NCI-H524 (cell line): ENCODE results near the gene STAC.
"Not testable (repeated sequence)": the region's sequence is repeated elsewhere in the genome, so short reads cannot be mapped to it uniquely, and the experiment has no call there.

Experiments used
- DNase-seq, 2 experiments: peaks; one replicate each; lab custom pipeline; 2025; lab: John Stamatoyannopoulos, UW

STAC gene

GRCh38 chr3:36519682-36520081, 139.4 kb downstream of the STAC start:
- DNase-seq, result no peak

DNA sequence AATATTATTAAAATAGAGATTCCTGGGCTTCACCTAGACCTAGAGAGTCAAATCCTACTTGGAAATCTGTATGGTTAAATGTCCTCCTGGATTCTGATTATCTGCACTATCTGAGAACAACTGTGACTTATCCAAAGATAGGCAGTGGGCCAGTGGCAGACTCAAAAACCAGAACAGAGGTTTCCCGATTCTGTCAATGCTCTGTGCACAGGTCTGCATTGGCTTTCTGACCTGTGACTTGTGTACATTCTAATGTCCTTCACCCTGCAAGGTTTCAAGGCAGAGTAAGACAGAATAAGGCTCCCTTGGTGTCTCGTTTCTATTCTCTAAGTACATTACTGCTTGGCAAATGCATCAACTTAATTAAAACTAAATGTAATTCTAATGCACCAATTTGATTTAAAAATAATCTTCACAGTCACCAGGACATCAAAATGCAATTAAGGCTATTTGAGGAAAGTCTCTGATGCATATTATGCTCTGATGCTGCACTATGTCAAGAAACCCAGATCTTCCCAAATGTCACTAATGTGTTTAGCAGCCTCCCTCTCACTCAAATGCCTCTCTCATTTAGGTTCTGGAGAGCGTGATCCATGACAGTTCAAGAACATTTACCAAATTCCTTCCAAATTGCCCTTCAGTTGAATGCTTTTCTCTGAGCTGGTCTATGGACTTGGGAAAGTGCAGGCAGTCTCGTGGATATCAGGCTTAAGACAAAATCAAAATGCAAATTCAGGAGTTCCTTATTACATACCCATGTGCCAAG, 140.1 kb downstream of the STAC start:
- no peak for DNase-seq

DNA sequence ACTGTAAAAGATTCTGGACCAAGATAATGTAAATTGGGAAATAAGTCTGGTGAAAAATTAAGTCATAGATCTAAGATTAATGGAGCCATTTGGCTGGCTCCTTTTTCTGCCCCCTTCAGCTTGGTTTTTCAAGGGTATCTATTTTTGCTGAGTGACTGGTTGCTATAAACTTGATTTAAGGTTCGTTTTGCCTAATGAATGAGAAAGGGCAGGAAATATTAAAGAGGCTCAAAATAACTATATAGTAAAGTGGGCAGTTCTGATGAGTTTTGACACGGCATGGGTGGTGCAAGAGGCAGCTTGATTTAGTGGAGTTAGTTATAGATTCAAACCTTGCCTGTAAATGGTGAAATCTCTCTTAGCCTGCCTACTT, 140.7 kb downstream of the STAC start:
- no peak for DNase-seq

GRCh38 chr3:36524560-36524959, 144.3 kb downstream of the STAC start:
- no peak for DNase-seq

DNA sequence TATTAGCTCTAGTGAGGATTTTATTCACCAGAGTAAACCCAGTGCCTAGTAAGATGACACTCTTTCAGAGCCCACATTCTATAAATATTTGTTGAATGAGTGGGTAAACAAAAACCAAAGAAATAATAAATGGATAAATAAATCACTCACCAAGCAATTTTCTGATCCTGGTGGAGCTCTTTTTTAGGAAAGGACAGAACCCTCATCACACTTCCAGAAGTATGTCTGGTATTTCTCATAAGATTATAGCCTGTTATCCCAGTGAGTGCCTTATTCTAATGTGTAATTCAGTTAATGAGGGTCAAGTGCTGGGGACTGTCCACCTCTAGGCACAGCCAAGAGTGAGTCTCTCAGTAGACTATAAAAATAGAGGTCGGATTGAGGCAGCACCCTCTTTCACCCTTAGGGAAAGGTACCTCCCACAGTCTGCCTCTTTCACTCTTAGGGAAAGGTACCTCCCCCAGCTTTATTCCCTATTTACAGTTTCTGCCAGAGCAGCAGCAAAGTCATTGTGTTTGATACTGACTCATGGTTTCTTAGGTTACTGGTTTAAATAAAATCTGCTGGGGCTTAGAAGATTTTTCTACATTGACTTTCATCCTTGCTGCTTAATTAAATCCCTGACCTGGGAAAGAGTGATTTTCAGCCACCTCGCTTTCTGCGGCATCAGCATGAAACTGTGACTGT, 145.0 kb downstream of the STAC start:
- no peak for DNase-seq

DNA sequence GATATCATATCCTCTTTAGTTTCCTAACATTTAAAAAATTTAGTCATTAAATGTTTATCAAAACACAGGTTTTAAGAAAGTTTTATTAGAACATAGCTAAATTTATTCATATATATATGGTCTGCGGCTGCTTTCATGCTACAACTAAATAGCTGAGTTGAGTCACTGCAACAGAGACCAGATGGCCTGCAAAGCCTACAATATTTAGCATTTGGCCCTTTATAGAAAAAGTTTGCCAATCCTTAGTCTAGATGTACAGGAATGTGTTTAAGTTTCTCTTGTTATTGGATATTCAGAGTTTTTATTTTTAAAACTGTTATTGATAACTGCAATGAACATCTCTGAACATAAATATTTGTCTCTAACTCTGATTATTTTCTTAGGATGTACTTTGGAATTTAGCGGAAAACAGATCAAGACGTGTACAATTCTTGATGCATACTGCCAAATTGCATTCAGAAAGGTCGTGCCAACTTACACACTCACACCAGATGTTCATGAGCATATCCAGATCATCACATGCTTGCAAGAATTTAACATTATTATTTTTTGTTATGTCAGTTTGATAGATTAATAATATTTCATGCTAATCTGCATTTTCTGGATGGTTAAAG, 157.9 kb downstream of the STAC start:
- no peak for DNase-seq

GRCh38 chr3:36540888-36541518, 160.7 kb downstream of the STAC start:
- DNase-seq, result peak in 1 of 2 experiments; percentile 32

GRCh38 chr3:36542186-36542585, 161.9 kb downstream of the STAC start:
- no peak for DNase-seq

DNA sequence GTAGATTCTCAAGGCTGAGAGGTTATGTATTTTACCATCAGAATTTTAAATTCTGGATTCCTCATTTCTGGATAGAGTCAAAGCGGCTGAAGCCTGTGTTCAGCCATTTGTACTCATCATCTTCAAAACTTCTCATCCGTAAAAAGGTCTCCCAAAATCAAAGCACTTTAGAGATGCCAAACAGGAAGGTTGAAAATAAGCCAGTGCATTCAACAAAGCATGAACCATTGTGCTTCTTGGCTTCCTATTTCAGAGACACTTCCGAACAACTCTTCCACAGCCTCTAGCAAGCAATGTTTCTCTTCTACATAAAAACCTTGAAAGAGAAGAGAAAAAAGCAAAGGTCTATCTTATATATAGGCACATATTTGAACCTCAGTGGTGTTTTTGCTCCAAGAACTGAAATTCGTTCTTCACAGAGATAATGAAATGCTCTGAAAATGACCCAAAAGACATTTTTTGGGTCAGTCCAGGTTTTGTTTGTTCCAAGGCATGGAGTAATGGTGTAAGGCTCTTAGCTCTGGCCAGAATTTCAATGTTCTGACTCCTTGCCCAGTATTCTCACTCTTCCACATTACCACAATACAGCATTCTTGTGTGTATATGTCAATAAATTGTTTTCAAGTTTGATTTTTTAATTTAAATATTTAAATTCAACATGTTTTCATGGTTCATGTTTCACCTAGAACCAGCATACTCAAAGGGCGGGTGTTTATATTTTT, 163.1 kb downstream of the STAC start:
- no peak for DNase-seq

DNA sequence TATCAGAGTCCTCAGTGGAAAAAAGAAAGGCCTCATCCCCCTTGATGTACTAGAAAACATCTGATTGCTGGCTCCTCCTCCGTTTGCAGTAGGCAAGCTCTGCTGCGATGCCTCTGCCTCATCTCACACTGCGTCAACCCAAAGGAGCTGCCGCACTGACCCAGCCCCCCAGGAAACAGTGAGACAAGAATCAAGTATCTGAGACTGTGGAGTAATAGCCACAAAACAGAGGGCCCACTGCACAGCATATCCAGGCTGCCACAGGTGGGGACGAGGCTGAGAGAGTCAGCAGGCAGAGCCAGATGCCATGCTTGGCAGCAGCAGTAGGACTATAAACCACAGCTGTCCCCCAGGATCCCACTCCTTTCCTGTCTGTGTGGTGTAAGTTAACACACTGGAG, 165.9 kb downstream of the STAC start:
- peak in 1 of 2 experiments; percentile 56 for DNase-seq

DNA sequence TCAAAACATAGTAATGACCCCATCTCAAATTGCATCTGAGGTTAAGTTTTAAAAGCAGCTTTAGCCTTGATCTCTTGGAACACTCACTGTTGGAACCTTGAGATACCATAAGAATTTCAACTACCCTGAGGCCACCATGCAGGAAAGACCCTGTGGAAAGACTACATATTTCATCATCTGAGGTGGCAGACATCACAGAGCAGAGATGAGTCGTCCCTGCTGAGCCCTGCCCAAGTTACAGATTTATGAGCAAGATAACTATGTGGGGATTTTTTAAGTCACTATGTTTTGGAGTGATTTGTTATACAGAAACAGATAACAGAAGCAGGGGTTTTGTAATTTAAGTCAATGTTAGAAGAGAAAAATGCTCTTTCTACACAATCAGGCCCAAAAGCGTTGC, 168.4 kb downstream of the STAC start:
- no peak for DNase-seq

DNA sequence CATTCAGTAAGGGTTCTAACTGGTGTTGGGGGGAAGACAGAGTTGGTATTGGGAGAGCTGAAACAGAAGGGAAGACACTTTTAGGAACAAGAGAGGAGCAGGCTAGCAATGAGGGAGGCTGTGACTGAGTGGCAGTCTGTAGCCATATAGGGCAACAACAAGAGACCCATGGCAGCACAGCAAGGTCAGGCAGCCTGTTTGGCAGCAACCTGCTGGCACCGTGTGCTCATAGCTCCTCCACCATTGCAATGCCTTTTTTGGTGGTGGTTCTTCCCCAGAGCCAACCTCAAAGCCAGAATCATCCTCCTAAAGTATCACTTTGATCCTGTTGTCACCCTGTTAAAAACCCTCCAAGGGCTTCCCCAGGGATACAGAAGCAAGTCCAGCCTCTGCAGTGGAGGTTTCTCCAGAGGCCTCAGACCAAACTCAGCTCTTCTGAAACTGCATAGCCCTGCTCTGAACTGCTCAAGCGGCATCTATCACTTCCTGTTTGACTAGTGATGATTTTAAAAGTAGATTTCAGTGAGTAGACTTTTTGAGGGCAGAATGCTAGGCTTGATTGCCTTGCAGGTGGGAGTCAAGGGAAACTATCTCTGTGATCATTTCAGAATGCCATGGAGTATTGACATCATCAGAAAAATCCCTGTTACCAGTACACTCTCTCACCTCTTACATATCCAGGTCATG, 176.9 kb downstream of the STAC start:
- no peak for DNase-seq

GRCh38 chr3:36557708-36558421, 177.6 kb downstream of the STAC start:
- no peak for DNase-seq

- DNase-seq, result no peak
Measured at GRCh38 chr3:36558961-36559360, 178.7 kb downstream of the STAC start.

DNA sequence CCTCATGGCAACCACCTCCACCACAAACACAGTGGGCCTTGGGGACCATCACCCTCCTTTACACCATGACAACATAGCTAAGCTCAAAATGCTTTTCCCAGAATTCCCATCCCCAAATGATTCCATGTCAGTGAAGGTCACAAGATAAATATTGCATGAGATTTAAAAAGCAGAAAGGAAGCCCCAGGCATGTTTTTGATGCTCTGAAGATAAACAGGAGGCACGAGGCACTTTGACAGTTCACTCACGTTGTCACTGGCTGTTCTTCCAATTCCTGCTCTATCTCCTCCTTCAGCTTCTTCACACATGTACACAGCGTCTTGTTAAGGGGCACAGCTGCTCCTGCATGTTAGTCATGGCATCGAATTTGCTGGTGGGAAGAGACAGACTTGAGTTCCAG, 180.4 kb downstream of the STAC start:
- DNase-seq, result no peak

DNA sequence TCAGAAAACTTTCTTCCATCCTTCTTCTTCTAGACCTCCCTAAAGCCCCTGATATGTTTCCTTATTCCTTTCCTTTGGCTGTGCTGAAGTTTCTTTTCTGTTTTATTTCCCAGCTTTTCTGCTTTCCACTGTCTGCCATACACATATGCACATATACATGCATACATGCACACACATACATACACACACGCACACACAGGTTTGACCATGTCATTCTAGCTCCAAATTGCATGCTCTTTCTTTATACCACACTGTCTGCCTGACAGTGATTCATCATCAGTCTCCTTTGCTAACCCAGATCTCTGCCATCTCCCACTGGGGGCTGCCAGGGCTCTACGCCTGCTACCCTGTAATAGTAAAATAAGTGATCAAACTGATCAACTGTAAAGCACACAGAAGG, 181.3 kb downstream of the STAC start:
- no peak for DNase-seq

GRCh38 chr3:36562945-36563344, 182.6 kb downstream of the STAC start:
- DNase-seq, result no peak

DNA sequence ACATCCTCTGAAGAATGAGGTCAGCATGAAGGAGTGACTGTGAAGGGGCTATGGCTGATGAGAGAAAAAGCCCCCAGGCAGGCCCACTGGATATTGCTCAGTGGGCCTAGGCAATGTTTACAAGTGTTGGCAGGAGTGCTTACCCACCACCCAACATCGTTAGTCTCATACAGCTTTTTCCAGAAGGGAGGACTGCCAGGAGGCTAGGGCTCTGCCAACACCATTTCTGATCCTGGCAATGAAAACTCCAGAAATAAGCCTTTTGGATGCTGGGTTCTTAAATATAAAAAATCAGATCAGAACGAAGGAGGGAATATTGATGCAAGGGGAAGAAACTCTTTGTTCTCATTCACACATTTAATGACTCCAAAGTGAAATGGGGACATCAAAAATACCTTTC, 194.9 kb downstream of the STAC start:
- DNase-seq, result no peak

GRCh38 chr3:36578418-36578817, 198.1 kb downstream of the STAC start:
- not testable (repeated sequence) for DNase-seq

- DNase-seq, result no peak
Measured at GRCh38 chr3:36579746-36580145, 199.4 kb downstream of the STAC start.

- no peak for DNase-seq
Measured at GRCh38 chr3:36580716-36581115, 200.4 kb downstream of the STAC start.
